WTC11 (cell line): ENCODE data around the gene ANKRD52. TPM values are rescaled to one million over a fixed set of nuclear protein-coding genes. Genes with fewer than 3 reads are reported as not detected.

ENCODE experiments used
- ARID4B ChIP-seq: sonication (generic); formaldehyde crosslinking; IDR thresholded peaks from 2 replicates; pipeline ENCODE4 v1.8.0; 2023; ENCODE audit warnings: missing genetic modification reagents, mild to moderate bottlenecking, borderline replicate concordance
- ATF6 ChIP-seq: sonication (generic); formaldehyde crosslinking; IDR thresholded peaks from 2 replicates; pipeline ENCODE4 v1.8.1; 2023; ENCODE audit warnings: mild to moderate bottlenecking, missing genetic modification reagents
- EMX1 ChIP-seq: fragments of 250-450 bp; sonication (Bioruptor Pico); IDR thresholded peaks from 2 replicates; pipeline ENCODE4 v1.8.0; 2021; ENCODE audit warnings: mild to moderate bottlenecking
- FOXK1 ChIP-seq: sonication (generic); formaldehyde crosslinking; IDR thresholded peaks from 2 replicates; pipeline ENCODE4 v1.8.0; 2022; ENCODE audit warnings: mild to moderate bottlenecking, moderate library complexity, missing genetic modification reagents
- JAZF1 ChIP-seq: fragments of 250-450 bp; sonication (Bioruptor Pico); IDR thresholded peaks from 2 replicates; pipeline ENCODE4 v1.9.0; 2021; ENCODE audit warnings: moderate library complexity, mild to moderate bottlenecking, inconsistent platforms
- JUN ChIP-seq: sonication (generic); formaldehyde crosslinking; IDR thresholded peaks from 2 replicates; pipeline ENCODE4 v1.8.0; 2023; ENCODE audit warnings: mild to moderate bottlenecking, missing genetic modification reagents
- MLX ChIP-seq: sonication (generic); formaldehyde crosslinking; IDR thresholded peaks from 2 replicates; pipeline ENCODE4 v1.8.1; 2023; ENCODE audit warnings: mild to moderate bottlenecking, missing genetic modification reagents, moderate library complexity
- NFATC4 ChIP-seq: fragments of 250-450 bp; sonication (Bioruptor Pico); IDR thresholded peaks from 2 replicates; pipeline ENCODE4 v1.9.0; 2021; ENCODE audit warnings: mild to moderate bottlenecking
- RELA ChIP-seq: sonication (generic); formaldehyde crosslinking; IDR thresholded peaks from 2 replicates; pipeline ENCODE4 v1.8.1; 2022; ENCODE audit warnings: missing genetic modification reagents, mild to moderate bottlenecking, borderline replicate concordance
- SMAD3 ChIP-seq: sonication (generic); formaldehyde crosslinking; IDR thresholded peaks from 2 replicates; pipeline ENCODE4 v1.8.0; 2022; ENCODE audit warnings: missing genetic modification reagents, mild to moderate bottlenecking, borderline replicate concordance
- SOX15 ChIP-seq: fragments of 250-450 bp; sonication (Bioruptor Pico); IDR thresholded peaks from 2 replicates; pipeline ENCODE4 v1.9.0; 2021; ENCODE audit warnings: mild to moderate bottlenecking
- TEAD1 ChIP-seq: sonication (generic); formaldehyde crosslinking; IDR thresholded peaks from 2 replicates; pipeline ENCODE4 v1.8.0; 2022; ENCODE audit warnings: mild to moderate bottlenecking, missing genetic modification reagents
- TP53 ChIP-seq: sonication (generic); formaldehyde crosslinking; IDR thresholded peaks from 2 replicates; pipeline ENCODE4 v1.8.1; 2023; ENCODE audit warnings: mild to moderate bottlenecking, missing genetic modification reagents
- ZNF121 ChIP-seq: sonication (generic); formaldehyde crosslinking; IDR thresholded peaks from 2 replicates; pipeline ENCODE4 v1.8.0; 2023; ENCODE audit warnings: missing genetic modification reagents
- ZNF219 ChIP-seq: sonication (generic); formaldehyde crosslinking; IDR thresholded peaks from 2 replicates; pipeline ENCODE4 v1.8.0; 2023; ENCODE audit warnings: missing genetic modification reagents, mild to moderate bottlenecking, borderline replicate concordance
- ZNF263 ChIP-seq: sonication (generic); formaldehyde crosslinking; IDR thresholded peaks from 2 replicates; pipeline ENCODE4 v1.8.1; 2022; ENCODE audit warnings: low read depth, mild to moderate bottlenecking, moderate library complexity, missing genetic modification reagents
- ZNF281 ChIP-seq: sonication (generic); formaldehyde crosslinking; IDR thresholded peaks from 2 replicates; pipeline ENCODE4 v1.8.0; 2023; ENCODE audit warnings: mild to moderate bottlenecking, missing genetic modification reagents
- ZNF317 ChIP-seq: sonication (generic); formaldehyde crosslinking; IDR thresholded peaks from 2 replicates; pipeline ENCODE4 v1.8.1; 2023; ENCODE audit warnings: low read depth, mild to moderate bottlenecking, moderate library complexity, missing genetic modification reagents, borderline replicate concordance
- ZNF396 ChIP-seq: fragments of 250-450 bp; sonication (Bioruptor Pico); IDR thresholded peaks from 2 replicates; pipeline ENCODE4 v1.8.0; 2021; ENCODE audit warnings: mild to moderate bottlenecking, moderate library complexity, borderline replicate concordance
- total RNA-seq: library from RNA; stranded (reverse); gene quantifications from 3 replicates; pipeline ENCODE4 v1.2.3, GENCODE V29; 2021
- TF ChIP-seq, protein P1 (sequence below): sonication (generic); formaldehyde crosslinking; IDR thresholded peaks from 2 replicates; pipeline ENCODE4 v1.8.1; 2022; ENCODE audit warnings: mild to moderate bottlenecking, moderate library complexity, missing genetic modification reagents
- TF ChIP-seq, protein P2 (sequence below): sonication (generic); formaldehyde crosslinking; IDR thresholded peaks from 2 replicates; pipeline ENCODE4 v1.8.1; 2023; ENCODE audit warnings: mild to moderate bottlenecking, moderate library complexity, missing genetic modification reagents
- TF ChIP-seq, protein P3 (sequence below): sonication (generic); formaldehyde crosslinking; IDR thresholded peaks from 2 replicates; pipeline ENCODE4 v1.8.0; 2022; ENCODE audit warnings: mild to moderate bottlenecking, missing genetic modification reagents

Gene ANKRD52
- total RNA-seq, 1 experiment from 2014 or later, result 41.2 TPM

- TF ChIP-seq, protein P1, sequence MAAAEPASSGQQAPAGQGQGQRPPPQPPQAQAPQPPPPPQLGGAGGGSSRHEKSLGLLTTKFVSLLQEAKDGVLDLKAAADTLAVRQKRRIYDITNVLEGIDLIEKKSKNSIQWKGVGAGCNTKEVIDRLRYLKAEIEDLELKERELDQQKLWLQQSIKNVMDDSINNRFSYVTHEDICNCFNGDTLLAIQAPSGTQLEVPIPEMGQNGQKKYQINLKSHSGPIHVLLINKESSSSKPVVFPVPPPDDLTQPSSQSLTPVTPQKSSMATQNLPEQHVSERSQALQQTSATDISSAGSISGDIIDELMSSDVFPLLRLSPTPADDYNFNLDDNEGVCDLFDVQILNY (CRISPR knock-in tag), result peak; percentile 66; the same call in 1 of the 2 replicates
- TF ChIP-seq JAZF1 (CRISPR knock-in tag), result no peak
- no peak for TF ChIP-seq SOX15 (CRISPR knock-in tag)
- no peak for TF ChIP-seq ZNF396 (CRISPR knock-in tag)
- peak; percentile 76; the same call in 1 of the 2 replicates for TF ChIP-seq ARID4B
- peak; percentile 67; the same call in 1 of the 2 replicates for TF ChIP-seq TEAD1 (CRISPR knock-in tag)
- no peak for TF ChIP-seq MLX (CRISPR knock-in tag)
- TF ChIP-seq NFATC4, result no peak
- TF ChIP-seq, protein P2, sequence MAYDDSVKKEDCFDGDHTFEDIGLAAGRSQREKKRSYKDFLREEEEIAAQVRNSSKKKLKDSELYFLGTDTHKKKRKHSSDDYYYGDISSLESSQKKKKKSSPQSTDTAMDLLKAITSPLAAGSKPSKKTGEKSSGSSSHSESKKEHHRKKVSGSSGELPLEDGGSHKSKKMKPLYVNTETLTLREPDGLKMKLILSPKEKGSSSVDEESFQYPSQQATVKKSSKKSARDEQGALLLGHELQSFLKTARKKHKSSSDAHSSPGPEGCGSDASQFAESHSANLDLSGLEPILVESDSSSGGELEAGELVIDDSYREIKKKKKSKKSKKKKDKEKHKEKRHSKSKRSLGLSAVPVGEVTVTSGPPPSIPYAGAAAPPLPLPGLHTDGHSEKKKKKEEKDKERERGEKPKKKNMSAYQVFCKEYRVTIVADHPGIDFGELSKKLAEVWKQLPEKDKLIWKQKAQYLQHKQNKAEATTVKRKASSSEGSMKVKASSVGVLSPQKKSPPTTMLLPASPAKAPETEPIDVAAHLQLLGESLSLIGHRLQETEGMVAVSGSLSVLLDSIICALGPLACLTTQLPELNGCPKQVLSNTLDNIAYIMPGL (CRISPR knock-in tag), result peak; percentile 44; the same call in 1 of the 2 replicates
- no peak for TF ChIP-seq ZNF219 (CRISPR knock-in tag)
- no peak for TF ChIP-seq RELA (CRISPR knock-in tag)
- no peak for TF ChIP-seq SMAD3 (CRISPR knock-in tag)
- no peak for TF ChIP-seq ZNF281 (CRISPR knock-in tag)
- peak; percentile 67; the same call in 1 of the 2 replicates for TF ChIP-seq FOXK1
- TF ChIP-seq TP53 (CRISPR knock-in tag), result no peak
- TF ChIP-seq ZNF317 (CRISPR knock-in tag), result no peak
- TF ChIP-seq EMX1 (CRISPR knock-in tag), result no peak
- TF ChIP-seq ATF6 (CRISPR knock-in tag), result no peak
- TF ChIP-seq, protein P3, sequence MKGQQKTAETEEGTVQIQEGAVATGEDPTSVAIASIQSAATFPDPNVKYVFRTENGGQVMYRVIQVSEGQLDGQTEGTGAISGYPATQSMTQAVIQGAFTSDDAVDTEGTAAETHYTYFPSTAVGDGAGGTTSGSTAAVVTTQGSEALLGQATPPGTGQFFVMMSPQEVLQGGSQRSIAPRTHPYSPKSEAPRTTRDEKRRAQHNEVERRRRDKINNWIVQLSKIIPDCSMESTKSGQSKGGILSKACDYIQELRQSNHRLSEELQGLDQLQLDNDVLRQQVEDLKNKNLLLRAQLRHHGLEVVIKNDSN (CRISPR knock-in tag), result peak; percentile 34; the same call in 1 of the 2 replicates
- no peak for TF ChIP-seq JUN (CRISPR knock-in tag)
- no peak for TF ChIP-seq ZNF121 (CRISPR knock-in tag)
- TF ChIP-seq ZNF263 (CRISPR knock-in tag), result no peak
Measured at GRCh38 chr12:56221757-56222530, 36.2 kb downstream of the ANKRD52 start, which contains the start of gene RNF41 (continued).
